ENCODE results near the gene CPM. TPM values are rescaled to one million over a fixed set of nuclear protein-coding genes. Genes with fewer than 3 reads are reported as not detected.

The CPM gene
- total RNA-seq, 4 donors from 2014 or later: 11.7 to 45.4 (median 33.9) TPM

DNA sequence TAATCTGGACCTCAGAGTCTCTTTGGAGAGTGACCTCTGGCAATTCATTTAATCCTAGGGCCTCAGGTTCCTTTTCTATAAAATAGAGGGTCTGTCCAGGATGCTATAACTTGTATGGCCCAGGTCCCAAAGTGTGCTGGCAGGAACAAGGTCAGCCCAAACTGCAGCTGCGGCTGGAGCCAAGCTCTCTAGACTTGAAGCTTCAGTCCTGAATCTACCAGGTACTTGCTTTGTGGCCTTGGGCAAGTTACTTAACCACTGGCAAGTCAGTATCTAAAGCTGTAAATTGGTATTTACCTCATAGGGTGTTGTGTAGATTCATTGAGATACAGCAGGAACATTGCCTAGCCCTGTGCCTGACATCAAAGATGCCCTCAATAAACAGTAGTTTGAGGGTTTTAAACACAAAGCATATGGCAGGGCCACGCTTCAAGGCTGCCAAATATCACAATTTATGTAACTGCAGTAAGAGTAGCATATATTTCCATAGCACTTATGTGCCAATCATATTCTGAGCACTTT is 21.7 kb downstream of the CPM start:
- Histone ChIP-seq H3K9me3 (no peaks in the 10 kb centered on the region), H3K36me3 (no peaks in the 10 kb centered on the region), H3K27me3 (no peaks in the 10 kb centered on the region), H3K4me3 (no peak overlapping the region), H3K4me1 (no peaks in the 10 kb centered on the region), H3K27ac (no peak overlapping the region)
- DNase-seq: no peak
- TF ChIP-seq POLR2A (IDR thresholded peaks at IDR 0.05): no peak
- TF ChIP-seq, protein P1, sequence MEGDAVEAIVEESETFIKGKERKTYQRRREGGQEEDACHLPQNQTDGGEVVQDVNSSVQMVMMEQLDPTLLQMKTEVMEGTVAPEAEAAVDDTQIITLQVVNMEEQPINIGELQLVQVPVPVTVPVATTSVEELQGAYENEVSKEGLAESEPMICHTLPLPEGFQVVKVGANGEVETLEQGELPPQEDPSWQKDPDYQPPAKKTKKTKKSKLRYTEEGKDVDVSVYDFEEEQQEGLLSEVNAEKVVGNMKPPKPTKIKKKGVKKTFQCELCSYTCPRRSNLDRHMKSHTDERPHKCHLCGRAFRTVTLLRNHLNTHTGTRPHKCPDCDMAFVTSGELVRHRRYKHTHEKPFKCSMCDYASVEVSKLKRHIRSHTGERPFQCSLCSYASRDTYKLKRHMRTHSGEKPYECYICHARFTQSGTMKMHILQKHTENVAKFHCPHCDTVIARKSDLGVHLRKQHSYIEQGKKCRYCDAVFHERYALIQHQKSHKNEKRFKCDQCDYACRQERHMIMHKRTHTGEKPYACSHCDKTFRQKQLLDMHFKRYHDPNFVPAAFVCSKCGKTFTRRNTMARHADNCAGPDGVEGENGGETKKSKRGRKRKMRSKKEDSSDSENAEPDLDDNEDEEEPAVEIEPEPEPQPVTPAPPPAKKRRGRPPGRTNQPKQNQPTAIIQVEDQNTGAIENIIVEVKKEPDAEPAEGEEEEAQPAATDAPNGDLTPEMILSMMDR (IDR thresholded peaks at IDR 0.05): no peak

DNA sequence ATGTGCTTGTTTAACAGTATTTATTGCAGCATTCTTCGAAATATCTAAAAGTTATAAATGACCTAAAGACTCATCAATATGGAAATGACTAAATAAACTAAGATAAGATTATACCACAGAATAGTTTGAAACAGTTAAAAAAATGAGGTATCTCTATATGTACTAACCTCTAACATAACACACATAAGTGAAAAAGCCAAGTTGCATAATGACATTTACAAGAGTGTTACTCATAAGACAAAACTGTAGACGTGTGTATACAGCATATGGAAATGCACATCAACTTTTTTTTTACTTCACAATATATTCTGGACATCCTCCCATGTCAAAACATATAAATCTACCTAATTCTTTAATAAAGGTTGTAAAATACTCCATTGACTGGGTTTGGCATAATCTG is 22.8 kb downstream of the CPM start:
- no peaks in the 10 kb centered on the region for H3K36me3 ChIP-seq
- no peaks in the 10 kb centered on the region for H3K9me3 ChIP-seq
- TF ChIP-seq, protein P1 (IDR thresholded peaks at IDR 0.05): no peak
- TF ChIP-seq POLR2A (IDR thresholded peaks at IDR 0.05): no peak
- no peak for DNase-seq
- H3K27me3 ChIP-seq: no peaks in the 10 kb centered on the region
- H3K27ac ChIP-seq: no peak overlapping the region
- H3K4me1 ChIP-seq: no peaks in the 10 kb centered on the region
- no peak overlapping the region for H3K4me3 ChIP-seq

DNA sequence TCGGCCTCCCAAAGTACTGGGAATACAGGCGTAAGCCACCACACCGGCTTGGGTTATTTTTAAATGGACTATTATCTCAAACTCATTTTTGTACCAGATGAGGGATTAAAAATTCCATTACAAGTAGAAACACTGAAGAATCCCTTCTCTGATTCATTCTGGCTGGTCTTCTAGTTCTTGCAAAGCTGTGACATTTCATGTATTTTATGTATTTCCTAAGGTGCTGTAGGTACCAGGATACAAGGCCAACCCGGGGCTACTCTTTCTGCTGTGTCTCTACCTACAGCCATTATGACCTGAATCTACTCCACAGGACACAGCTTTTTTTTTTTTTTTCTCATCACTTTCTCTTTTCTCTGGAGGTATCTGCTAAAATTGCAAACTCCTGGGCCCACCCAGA is 24.9 kb downstream of the CPM start:
- no peaks in the 10 kb centered on the region for H3K27me3 ChIP-seq
- no peaks in the 10 kb centered on the region for H3K9me3 ChIP-seq
- no peaks in the 10 kb centered on the region for H3K36me3 ChIP-seq
- no peaks in the 10 kb centered on the region for H3K4me1 ChIP-seq
- no peak for DNase-seq
- no peak overlapping the region for H3K4me3 ChIP-seq
- H3K27ac ChIP-seq: no peak overlapping the region
- no peak for TF ChIP-seq POLR2A (IDR thresholded peaks at IDR 0.05)
- TF ChIP-seq, protein P1 (IDR thresholded peaks at IDR 0.05): no peak

DNA sequence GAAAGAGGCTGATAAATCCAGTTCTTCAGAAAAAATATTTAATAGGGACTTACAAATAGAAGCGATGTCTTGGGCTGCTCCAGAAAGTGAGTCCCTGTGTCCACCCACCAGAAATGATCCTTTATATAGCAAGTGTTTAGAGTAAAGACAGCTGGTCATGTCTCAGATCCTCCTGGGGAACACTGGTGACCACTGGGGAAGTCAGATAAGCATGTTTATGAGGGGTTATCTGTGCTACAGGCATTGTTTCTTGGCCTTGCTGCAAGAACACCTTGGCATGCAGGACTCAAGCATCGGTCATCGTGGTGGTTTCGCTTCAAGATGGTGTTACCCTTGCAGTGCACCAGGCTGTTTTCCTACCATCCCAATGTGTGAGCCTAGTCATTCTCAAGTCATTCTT is 27.2 kb downstream of the CPM start:
- no peaks in the 10 kb centered on the region for H3K27me3 ChIP-seq
- no peaks in the 10 kb centered on the region for H3K36me3 ChIP-seq
- no peak for DNase-seq
- H3K9me3 ChIP-seq: no peaks in the 10 kb centered on the region
- no peak for TF ChIP-seq POLR2A (IDR thresholded peaks at IDR 0.05)
- TF ChIP-seq, protein P1 (IDR thresholded peaks at IDR 0.05): no peak
- H3K4me3 ChIP-seq: no peak overlapping the region
- H3K4me1 ChIP-seq: no peaks in the 10 kb centered on the region
- no peak overlapping the region for H3K27ac ChIP-seq

DNA sequence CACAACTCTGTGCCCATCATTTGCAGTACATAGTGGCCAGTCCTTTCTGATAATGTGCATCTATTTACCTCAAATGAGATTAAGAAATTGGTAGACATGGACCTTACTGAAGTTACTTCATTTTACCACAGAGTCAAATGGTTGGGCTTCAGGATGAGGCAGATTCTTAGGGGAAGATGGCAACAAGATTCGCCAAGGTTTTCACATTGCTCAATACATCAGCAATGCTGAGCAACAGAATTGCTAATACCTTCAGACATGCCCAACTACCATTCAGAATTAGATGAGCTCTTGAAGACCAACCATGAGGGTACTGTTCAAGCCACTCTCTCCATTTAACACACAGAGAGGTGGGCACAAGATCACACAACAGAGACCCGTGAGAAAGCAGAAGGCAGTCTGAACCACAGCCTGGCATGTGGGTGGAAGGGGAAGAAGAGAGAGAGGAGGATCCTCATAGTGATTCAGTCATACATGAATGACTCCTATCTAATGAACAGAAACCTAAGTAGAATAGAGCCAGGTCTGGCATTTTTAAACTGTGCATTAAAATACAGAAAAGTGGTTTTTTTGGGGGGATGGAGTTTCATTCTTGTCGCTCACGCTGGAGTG is 28.5 kb downstream of the CPM start:
- Histone ChIP-seq H3K27me3 (no peaks in the 10 kb centered on the region), H3K36me3 (no peaks in the 10 kb centered on the region), H3K9me3 (no peaks in the 10 kb centered on the region), H3K4me1 (peaks cover 0 to 1% (median 0%) of the 10 kb centered on the region in 4 donors), H3K27ac (no peak overlapping the region), H3K4me3 (no peak overlapping the region)
- DNase-seq: no peak
- TF ChIP-seq, protein P1 (IDR thresholded peaks at IDR 0.05): no peak
- TF ChIP-seq POLR2A (IDR thresholded peaks at IDR 0.05): no peak

All from Peyer's patch (tissue), 4 donors.